Spleen (tissue), 11 donors: Measurements from ENCODE around the gene CPHXL2. TPM values are rescaled to one million over a fixed set of nuclear protein-coding genes. Genes with fewer than 3 reads are reported as not detected.

Experiments used
- DNase-seq: peaks from one replicate; pipeline ENCODE4 v3.0.0-alpha.2; 2020
- H3K27ac ChIP-seq, 8 donors: fragments of 200-600 bp; sonication (generic) in 7 of 8; 1 replicate in 4 of 8; 2 replicates in 4 of 8; pipeline versions ENCODE4 v1.5.0 to v1.8.0; 2016 to 2021; ENCODE audit warnings: inconsistent platforms in 4 of 8, mild to moderate bottlenecking in 4 of 8, moderate library complexity in 1 of 8
- H3K27me3 ChIP-seq, 7 donors: fragments of 200-600 bp; sonication (generic) in 6 of 7; replicated peaks in 1 of 7; 1 replicate in 4 of 7; 2 replicates in 3 of 7; pipeline versions ENCODE4 v1.5.0 to v1.8.0; 2016 to 2021; ENCODE audit warnings: inconsistent platforms in 3 of 7, mild to moderate bottlenecking in 1 of 7
- H3K36me3 ChIP-seq, 6 donors: fragments of 200-600 bp; sonication (generic) in 5 of 6; 1 replicate in 4 of 6; 2 replicates in 2 of 6; pipeline versions ENCODE4 v1.5.0 to v1.8.0; 2016 to 2021; ENCODE audit warnings: inconsistent platforms in 2 of 6
- H3K4me1 ChIP-seq, 6 donors: fragments of 200-600 bp; sonication (generic) in 5 of 6; 1 replicate in 3 of 6; 2 replicates in 3 of 6; pipeline versions ENCODE4 v1.5.0 to v1.8.0; 2016 to 2021; ENCODE audit warnings: inconsistent platforms in 3 of 6
- H3K4me3 ChIP-seq, 8 donors: fragments of 200-600 bp; sonication (generic) in 7 of 8; 1 replicate in 4 of 8; 2 replicates in 4 of 8; pipeline versions ENCODE4 v1.5.0 to v1.8.0; 2016 to 2021; ENCODE audit warnings: inconsistent platforms in 4 of 8, mild to moderate bottlenecking in 4 of 8, moderate library complexity in 2 of 8
- H3K9me3 ChIP-seq, 8 donors: fragments of 200-600 bp; sonication (generic) in 7 of 8; 1 replicate in 4 of 8; 2 replicates in 4 of 8; pipeline versions ENCODE4 v1.5.0 to v1.8.0; 2016 to 2021; ENCODE audit warnings: inconsistent platforms in 4 of 8
- POLR2A ChIP-seq, 3 donors: fragments of 450-650 bp; IDR thresholded peaks; one replicate each; pipeline ENCODE4 v1.5.1; 2017; ENCODE audit warnings: antibody characterized with exemption in 3 of 3, mild to moderate bottlenecking in 1 of 3
- POLR2AphosphoS5 ChIP-seq, 3 donors: sonication (generic); formaldehyde crosslinking; IDR thresholded peaks; one replicate each; pipeline ENCODE4 v1.5.1; 2017; ENCODE audit warnings: antibody characterized with exemption in 3 of 3
- WGBS, 5 donors: extraction: QIAGEN DNeasy Blood & Tissue Kit in 3 of 5; methylation state at CpG; one replicate each; pipeline versions ENCODE4 v1.1.5 to v1.1.7; 2013 to 2018; 5-methylcytosine and 5-hydroxymethylcytosine counted together
- intact Hi-C: fragments of 100-400 bp; cut with DNase I; formaldehyde crosslinking; loops from one replicate; pipeline ENCODE4 v1.15.0; 2023; ENCODE audit warnings: low total_unique reads
- polyA plus RNA-seq, 3 donors: library from polyadenylated mRNA; stranded (reverse); fragments of 200-250 nt; gene quantifications; one replicate each; pipeline ENCODE4 v1.2.1, GENCODE V29; 2013
- total RNA-seq, 7 donors: library from RNA; depleted of rRNA in 3 of 7; stranded (reverse); fragments of >200 nt in 3 of 7; fragmentation: NEBNext Ultra II Directional in 4 of 7; extraction: Animal tissue kit (Norgen Biotek cat#: 25700) in 4 of 7; gene quantifications; one replicate each; pipeline versions ENCODE4 v1.1.0 to v1.2.1, GENCODE V29; 2016 to 2021
- TF ChIP-seq, protein P1 (sequence below), 11 experiments: fragments of 200-600 bp in 7 of 11; fragments of 450-650 bp in 4 of 11; sonication (generic) in 4 of 11; IDR thresholded peaks in 8 of 11; conservative IDR thresholded peaks in 3 of 11; 1 replicate in 7 of 11; 2 replicates in 4 of 11; pipeline versions ENCODE4 v1.4.0 to v1.8.0; 2016 to 2021; ENCODE audit warnings: antibody characterized with exemption in 11 of 11, inconsistent platforms in 4 of 11, mild to moderate bottlenecking in 1 of 11
- donor health status: healthy with polysubstance abuse.
- donor health status: DM: no; HTN: no; CAD: no; lungs with moderate emphysema.
- donor health status: DM: no; HTN: no; CAD: no.
- donor health status: Bipolar disorder and iron deficiency.
- donor health status: healthy.
- donor health status: DM: no; HTN: no; CAD: no.
- donor health status: DM: yes; HTN: yes; CAD: no.

Gene CPHXL2
- total and polyA plus RNA-seq, 10 donors: 0.06 TPM; not detected in 9

DNA sequence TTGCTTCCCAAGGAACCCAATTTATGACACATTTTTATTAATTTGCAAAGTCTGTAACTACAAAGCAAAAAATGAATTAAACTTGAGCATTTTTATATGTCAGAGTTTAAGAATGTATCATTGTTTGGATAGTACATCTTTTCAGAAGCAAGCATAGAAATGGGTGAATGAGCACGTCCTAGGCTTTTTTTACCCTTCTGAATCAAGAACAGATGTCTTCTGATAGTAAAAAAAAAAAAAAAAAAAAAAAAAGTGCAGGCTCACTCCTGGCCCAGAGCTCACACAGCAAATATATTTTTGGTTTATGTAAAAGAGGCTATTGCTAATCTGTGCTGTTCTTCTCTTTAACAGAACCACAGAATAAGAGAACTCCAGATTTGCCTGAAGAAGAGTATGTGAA lies 22.9 kb downstream of the CPHXL2 start:
- WGBS, 5 donors: 71 to 80% (median 77%) methylated on average over 1 of the region's 1 CpG
- DNase-seq: no peak
- Histone ChIP-seq H3K4me3 (no peak overlapping the region), H3K4me1 (peaks cover 34 to 67% (median 49%) of the 10 kb centered on the region in 6 donors), H3K27ac (no peak overlapping the region), H3K36me3 (peaks cover 5 to 57% (median 47%) of the 10 kb centered on the region in 6 donors), H3K9me3 (no peaks in the 10 kb centered on the region), H3K27me3 (no peaks in the 10 kb centered on the region)
- intact Hi-C loops: loop anchor here (10.0 kb wide), 1 partner anchor 101 kb away; no protein-coding TSS in a partner anchor
- TF ChIP-seq POLR2AphosphoS5 (IDR thresholded peaks at IDR 0.05) (no peak), POLR2A (IDR thresholded peaks at IDR 0.05) (no peak)
- TF ChIP-seq, protein P1, sequence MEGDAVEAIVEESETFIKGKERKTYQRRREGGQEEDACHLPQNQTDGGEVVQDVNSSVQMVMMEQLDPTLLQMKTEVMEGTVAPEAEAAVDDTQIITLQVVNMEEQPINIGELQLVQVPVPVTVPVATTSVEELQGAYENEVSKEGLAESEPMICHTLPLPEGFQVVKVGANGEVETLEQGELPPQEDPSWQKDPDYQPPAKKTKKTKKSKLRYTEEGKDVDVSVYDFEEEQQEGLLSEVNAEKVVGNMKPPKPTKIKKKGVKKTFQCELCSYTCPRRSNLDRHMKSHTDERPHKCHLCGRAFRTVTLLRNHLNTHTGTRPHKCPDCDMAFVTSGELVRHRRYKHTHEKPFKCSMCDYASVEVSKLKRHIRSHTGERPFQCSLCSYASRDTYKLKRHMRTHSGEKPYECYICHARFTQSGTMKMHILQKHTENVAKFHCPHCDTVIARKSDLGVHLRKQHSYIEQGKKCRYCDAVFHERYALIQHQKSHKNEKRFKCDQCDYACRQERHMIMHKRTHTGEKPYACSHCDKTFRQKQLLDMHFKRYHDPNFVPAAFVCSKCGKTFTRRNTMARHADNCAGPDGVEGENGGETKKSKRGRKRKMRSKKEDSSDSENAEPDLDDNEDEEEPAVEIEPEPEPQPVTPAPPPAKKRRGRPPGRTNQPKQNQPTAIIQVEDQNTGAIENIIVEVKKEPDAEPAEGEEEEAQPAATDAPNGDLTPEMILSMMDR (IDR thresholded peaks at IDR 0.05 in 8 of 11, conservative IDR thresholded peaks at IDR 0.05 in 3 of 11): no peak

DNA sequence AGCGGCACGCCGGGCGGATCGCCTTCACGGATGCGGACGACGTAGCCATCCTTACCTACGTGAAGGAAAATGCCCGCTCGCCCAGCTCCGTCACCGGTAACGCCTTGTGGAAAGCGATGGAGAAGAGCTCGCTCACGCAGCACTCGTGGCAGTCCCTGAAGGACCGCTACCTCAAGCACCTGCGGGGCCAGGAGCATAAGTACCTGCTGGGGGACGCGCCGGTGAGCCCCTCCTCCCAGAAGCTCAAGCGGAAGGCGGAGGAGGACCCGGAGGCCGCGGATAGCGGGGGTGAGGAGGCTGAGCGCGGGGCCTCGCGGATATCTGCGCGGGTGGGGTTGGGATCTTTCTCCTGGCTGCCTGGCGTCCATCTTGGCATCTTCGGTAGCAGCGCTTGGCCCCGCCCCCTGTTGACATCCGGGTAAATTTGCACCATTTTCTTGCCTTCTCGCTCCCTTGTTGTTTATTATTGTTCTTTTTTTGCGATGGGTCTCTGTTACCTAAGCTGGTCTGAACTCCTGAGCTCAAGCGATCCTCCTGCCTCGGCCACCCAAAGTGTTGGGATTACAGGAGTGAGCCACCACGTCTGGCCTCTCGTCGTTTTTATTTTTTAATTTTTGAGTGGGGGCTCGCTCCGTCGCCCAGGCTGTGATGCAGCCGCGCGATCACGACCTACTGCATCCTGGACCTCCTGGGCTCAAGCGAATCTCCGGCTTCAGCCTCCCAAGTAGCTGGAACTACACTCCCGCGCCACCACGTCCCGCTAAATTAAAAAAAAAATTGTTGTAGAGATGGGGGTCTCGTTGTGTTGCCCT lies 28.3 kb downstream of the CPHXL2 start:
- TF ChIP-seq, protein P1 (IDR thresholded peaks at IDR 0.05 in 8 of 11, conservative IDR thresholded peaks at IDR 0.05 in 3 of 11): no peak
- peak in 2 of 3 donors; percentile 4 to 45 for TF ChIP-seq POLR2AphosphoS5 (IDR thresholded peaks at IDR 0.05)
- H3K27ac ChIP-seq: peak overlapping the region; percentile 85 to 99 (median 98)
- H3K36me3 ChIP-seq: peaks cover 0 to 25% (median 13%) of the 10 kb centered on the region in 6 donors
- H3K4me1 ChIP-seq: peaks cover 62 to 78% (median 73%) of the 10 kb centered on the region in 6 donors
- H3K27me3 ChIP-seq: no peaks in the 10 kb centered on the region
- peak; percentile 95 for DNase-seq
- WGBS, 5 donors: 0% methylated on average over 25 to 62 of the region's 62 CpGs
- H3K4me3 ChIP-seq: peak overlapping the region; percentile 92 to 100 (median 98)
- no peaks in the 10 kb centered on the region for H3K9me3 ChIP-seq
- intact Hi-C loops: no loop called here

DNA sequence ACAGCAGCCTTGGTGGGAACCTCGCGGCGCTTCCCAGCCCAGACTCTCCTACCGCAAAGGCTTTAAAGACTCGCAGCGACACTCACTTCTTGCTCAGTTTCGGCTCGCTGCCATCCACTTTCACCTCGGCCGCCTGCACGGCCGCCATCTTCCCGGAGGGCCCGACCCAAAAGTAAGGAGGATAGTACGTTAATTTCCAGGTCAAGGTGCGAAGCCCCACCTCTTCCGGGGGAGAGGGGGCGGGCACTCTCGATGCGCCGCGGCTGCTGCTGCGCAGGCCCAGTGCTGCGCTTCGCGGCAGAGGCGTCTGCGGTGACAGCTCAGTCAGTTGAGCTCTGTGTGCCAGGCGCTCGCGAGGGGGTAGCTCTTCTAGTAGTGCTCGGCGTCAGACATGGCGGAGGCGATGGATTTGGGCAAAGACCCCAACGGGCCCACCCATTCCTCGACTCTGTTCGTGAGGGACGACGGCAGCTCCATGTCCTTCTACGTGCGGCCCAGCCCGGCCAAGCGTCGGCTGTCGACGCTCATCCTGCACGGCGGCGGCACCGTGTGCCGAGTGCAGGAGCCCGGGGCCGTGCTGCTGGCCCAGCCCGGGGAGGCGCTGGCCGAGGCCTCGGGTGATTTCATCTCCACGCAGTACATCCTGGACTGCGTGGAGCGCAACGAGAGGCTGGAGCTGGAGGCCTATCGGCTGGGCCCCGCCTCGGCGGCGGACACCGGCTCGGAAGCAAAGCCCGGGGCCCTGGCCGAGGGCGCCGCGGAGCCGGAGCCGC lies 29.1 kb downstream of the CPHXL2 start, which contains the start of the genes KARS1 and TERF2IP:
Gene KARS1, minus strand, starts transcription at position 174 of the 773 bp plus-strand sequence. Its CDS starts 26 bp downstream, at position 148.
Gene TERF2IP, plus strand, starts transcription at position 282 of the 773 bp plus-strand sequence. Its CDS starts 110 bp downstream, at position 392.
- Histone ChIP-seq H3K36me3 (peaks cover 0 to 30% (median 18%) of the 10 kb centered on the region in 6 donors), H3K4me1 (peaks cover 55 to 77% (median 66%) of the 10 kb centered on the region in 6 donors), H3K9me3 (no peaks in the 10 kb centered on the region), H3K27me3 (no peaks in the 10 kb centered on the region), H3K4me3 (peak within 1 kb of the TSS; percentile 92 to 100 (median 98)), H3K27ac (peak within 1 kb of the TSS; percentile 85 to 99 (median 98))
- TF ChIP-seq, protein P1 (IDR thresholded peaks at IDR 0.05 in 8 of 11, conservative IDR thresholded peaks at IDR 0.05 in 3 of 11): peak in 3 of 11 experiments; percentile 10 to 27 (median 22)
- TF ChIP-seq POLR2A (IDR thresholded peaks at IDR 0.05) (peak; percentile 74 to 97 (median 89)), POLR2AphosphoS5 (IDR thresholded peaks at IDR 0.05) (peak; percentile 99 to 100 (median 100))
- intact Hi-C loops: no loop called here
- DNase-seq: peak; percentile 99
- 0 to 2% (median 0%) methylated on average over 19 to 76 of the region's 76 CpGs for WGBS, 5 donors
